ENCODE measurements around the gene ZNF528.

The ZNF528 gene

GRCh38 chr19:52397310-52398080, at the start of gene ZNF528:
ZNF528 (plus strand) TSS chr19:52397849; CDS start chr19:52402014, 4,165 bp downstream.
- peak; percentile 94 for DNase-seq

GRCh38 chr19:52351512-52351911, 46.1 kb upstream of the ZNF528 start:
- DNase-seq, result no peak

DNA sequence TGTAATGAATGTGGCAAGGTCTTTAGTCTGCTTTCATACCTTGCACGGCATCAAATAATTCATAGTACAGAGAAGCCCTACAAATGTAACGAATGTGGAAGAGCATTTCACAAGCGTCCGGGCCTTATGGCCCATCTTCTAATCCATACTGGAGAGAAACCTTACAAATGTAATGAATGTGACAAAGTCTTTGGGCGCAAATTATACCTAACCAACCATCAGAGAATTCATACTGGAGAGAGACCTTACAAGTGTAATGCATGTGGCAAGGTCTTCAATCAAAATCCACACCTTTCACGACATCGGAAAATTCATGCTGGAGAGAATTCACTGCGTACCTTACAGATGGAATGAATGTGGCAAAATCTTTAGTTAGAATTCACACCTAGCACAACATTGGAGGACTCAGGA, 31.2 kb upstream of the ZNF528 start:
- DNase-seq, result no peak

- peak; percentile 90 for DNase-seq
Observed at GRCh38 chr19:52369559-52370340, 27.9 kb upstream of the ZNF528 start, which contains the start of gene ZNF880. ZNF880 (plus strand) TSS chr19:52369923; CDS start chr19:52369966, 43 bp downstream.

DNA sequence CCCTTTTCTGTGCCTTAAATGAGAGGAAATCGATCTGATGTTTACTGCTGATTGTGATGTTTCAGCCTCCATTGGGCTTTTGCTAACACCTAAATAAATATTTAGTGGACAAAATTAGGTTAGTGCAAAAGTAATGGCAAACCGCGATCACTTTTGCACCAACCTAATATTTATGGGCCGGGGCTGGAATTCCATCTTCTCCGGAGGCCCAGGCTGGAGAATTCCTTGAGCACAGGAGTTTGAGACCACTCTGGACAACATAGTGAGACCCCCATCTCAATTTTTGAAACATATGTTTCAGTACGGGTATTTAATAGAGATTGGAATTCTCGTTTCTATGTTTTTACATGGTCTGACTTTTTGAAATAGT, 27.3 kb upstream of the ZNF528 start:
- DNase-seq, result no peak

DNA sequence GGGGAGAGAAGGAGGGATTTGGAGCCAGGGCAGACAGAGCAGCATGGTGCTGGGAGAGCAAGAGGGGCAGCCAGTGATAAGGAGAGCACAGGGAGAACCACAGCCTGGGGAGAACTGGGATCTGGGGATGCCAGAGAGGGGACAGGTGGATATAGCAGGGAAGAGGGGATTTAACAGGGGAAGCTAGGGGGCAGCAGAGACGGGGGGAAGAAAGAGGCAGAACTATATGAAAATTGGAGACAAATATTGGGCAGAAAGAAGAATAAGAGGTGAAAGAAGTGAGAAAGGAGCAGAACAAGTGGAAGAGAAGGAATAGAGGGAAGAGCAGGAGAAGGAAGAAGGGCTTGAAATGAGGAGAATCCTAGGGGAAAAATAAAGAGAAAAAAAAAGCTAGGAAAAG, 6.5 kb upstream of the ZNF528 start:
- DNase-seq, result no peak

DNA sequence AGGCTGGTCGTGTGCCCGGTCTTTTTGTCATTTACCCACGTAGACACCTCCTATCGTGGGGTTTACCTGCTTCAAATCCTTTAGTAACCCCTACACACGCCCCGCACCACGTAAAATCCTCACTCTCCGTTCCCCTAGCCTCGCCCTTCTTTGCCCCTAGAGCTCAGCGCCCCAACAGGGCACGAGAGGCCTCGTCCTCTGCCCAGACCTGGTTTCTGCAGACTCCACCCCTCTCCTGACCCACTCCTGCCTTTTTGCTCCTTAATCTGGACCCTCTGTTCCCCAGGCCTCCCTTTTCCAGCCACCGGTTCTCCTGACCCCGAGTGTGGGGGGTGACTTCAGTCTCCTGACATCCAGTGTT, 412 bp downstream of the ZNF528 start:
- DNase-seq, result no peak

- no peak for DNase-seq
Observed at GRCh38 chr19:52410276-52410675, 12.6 kb downstream of the ZNF528 start.

GRCh38 chr19:52415711-52416110, 18.1 kb downstream of the ZNF528 start:
- no peak for DNase-seq

- DNase-seq, result no peak
Observed at GRCh38 chr19:52428937-52429336, 31.3 kb downstream of the ZNF528 start, which contains the start of gene ZNF534. ZNF534 (plus strand) TSS chr19:52429148; CDS start chr19:52431475, 2,327 bp downstream.

GRCh38 chr19:52442179-52442578, 44.5 kb downstream of the ZNF528 start:
- DNase-seq, result no peak

DNA sequence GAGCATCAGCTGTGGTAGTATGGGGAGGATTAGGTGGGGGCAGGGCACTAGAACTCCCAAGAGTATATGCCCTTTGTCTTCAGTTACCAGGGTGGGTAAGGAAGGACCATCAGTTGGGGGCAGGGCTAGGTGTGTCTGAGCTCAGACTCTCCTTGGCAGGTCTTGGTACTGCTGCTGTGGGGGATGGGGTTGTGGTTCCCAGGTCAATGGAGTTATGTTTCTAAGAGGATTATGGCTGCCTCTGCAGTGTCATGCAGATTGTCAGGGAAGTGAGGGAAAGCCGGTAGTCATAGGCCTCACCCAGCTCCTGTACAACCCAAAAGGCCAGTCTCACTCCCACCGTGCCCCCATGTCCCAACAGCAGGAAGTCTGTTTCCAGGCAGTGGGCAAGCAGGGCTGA, 46.9 kb downstream of the ZNF528 start:
- no peak for DNase-seq

GRCh38 chr19:52451241-52451640, 53.6 kb downstream of the ZNF528 start:
- DNase-seq, result no peak

GRCh38 chr19:52453324-52454094, 55.9 kb downstream of the ZNF528 start, which contains the start of gene ZNF578:
ZNF578 (plus strand) TSS chr19:52453553; CDS start chr19:52501846, 48,293 bp downstream.
- peak; percentile 44 to 49 for DNase-seq

DNA sequence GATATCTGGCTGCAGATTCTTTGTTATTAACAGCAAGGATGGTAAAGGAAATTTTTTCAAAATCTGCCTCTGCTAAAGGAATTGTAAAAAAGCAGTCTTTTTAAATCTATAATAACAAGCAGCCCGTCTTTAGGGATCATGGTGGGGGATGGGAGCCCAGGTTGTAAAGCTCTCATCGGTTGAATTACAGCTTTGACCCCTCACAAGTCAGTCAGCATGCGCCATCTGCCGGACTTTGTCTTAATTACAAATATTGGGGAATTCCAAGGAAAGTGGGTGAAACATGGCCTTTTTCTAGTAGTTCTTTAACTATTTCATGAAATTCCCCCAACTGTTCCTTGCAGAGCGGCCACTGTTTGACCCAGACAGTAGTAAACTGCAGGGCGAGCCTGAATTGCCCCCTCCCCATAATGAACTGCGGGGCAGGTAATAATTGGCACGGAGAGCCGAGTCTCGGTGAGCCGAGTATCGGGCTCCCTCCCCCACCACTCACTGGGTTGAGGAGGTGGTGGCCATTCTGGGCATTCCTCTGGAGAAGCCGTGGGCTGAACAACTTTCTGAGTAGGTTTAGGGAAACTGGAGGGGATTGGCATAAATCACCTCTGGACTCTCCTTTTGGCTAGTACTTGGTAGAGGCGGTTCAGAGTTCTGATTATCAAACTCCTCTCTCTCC, 67.3 kb downstream of the ZNF528 start:
- DNase-seq, result no peak

All from stimulated activated CD4-positive, alpha-beta T cell treated with anti-CD3 and anti-CD28 coated beads, Interleukin-2, amount 100 ng/mL, for 48 hours (primary cell).